GM12878 (cell line): ENCODE data around the gene FGF14. TPM values are rescaled to one million over a fixed set of nuclear protein-coding genes. Genes with fewer than 3 reads are reported as not detected.

Experiments
- ATAC-seq: fragments of 200-7000 bp; cut with Tn5 transposase; 3 replicates; pipeline ENCODE4 v1.9.1; 2020; ENCODE audit warnings: mild to moderate bottlenecking, moderate library complexity
- BruUV-seq: library from RNA; stranded (reverse); fragments of 400-500 nt; replicated peaks from 2 replicates; lab custom pipeline; 2021; lab: Mats Ljungman, UMichigan
- CTCF ChIA-PET: fragments of 300-600 bp; sonication (Branson Sonifier 250); formaldehyde crosslinking; extraction: SDS; loops from one replicate; lab custom pipeline; 2021; ENCODE audit warnings: inconsistent platforms; lab: Yijun Ruan, JAX
- POLR2A ChIA-PET: fragments of 350-600 bp; formaldehyde crosslinking; extraction: SDS; loops from one replicate; lab custom pipeline; 2021; ENCODE audit warnings: inconsistent platforms; lab: Charles Lee
- RAD21 ChIA-PET: fragments of 300-600 bp; sonication (Branson Sonifier 250); formaldehyde crosslinking; loops from one replicate; lab custom pipeline; 2023; ENCODE audit warnings: antibody characterized with exemption; ENCODE audit not compliant: unreplicated experiment; lab: Charles Lee
- SMC1A ChIA-PET: fragments of 300-600 bp; sonication (Branson Sonifier 250); formaldehyde crosslinking; loops from one replicate; lab custom pipeline; 2023; ENCODE audit not compliant: unreplicated experiment, uncharacterized antibody; lab: Charles Lee
- DNase-seq: peaks from one replicate; pipeline ENCODE4 v3.0.0-alpha.2; 2011; ENCODE audit warnings: low read depth, low spot score
- FAIRE-seq: peaks from 3 replicates; lab custom pipeline; 2011; peaks lifted over from hg19 to GRCh38; lab: Jason Lieb, UNC
- H2AFZ ChIP-seq: 2 replicates; pipeline ENCODE4 v1.6.0; 2011; ENCODE audit warnings: low read depth, low read length, control low read depth; ENCODE audit not compliant: control insufficient read depth
- H3K27ac ChIP-seq: 2 replicates; pipeline ENCODE4 v1.5.1; 2011; ENCODE audit warnings: control low read depth; ENCODE audit not compliant: control insufficient read depth, insufficient read depth
- H3K27me3 ChIP-seq, 2 experiments: replicated peaks in 1 of 2; 2 replicates each; pipeline versions ENCODE4 v1.6.0 to v1.6.1; 2011; ENCODE audit warnings: low read length in 1 of 2; ENCODE audit not compliant: control insufficient read depth in 2 of 2, insufficient read depth in 2 of 2
- H3K36me3 ChIP-seq, 2 experiments: 2 replicates each; pipeline ENCODE4 v1.5.1; 2011; ENCODE audit warnings: low read length in 1 of 2; ENCODE audit not compliant: control insufficient read depth in 2 of 2, insufficient read depth in 2 of 2
- H3K4me1 ChIP-seq: 2 replicates; pipeline ENCODE4 v1.6.1; 2011; ENCODE audit warnings: mild to moderate bottlenecking, low read length, moderate library complexity, mixed read lengths; ENCODE audit not compliant: control insufficient read depth, insufficient read depth
- H3K4me2 ChIP-seq: 2 replicates; pipeline ENCODE4 v1.6.0; 2011; ENCODE audit warnings: control low read depth; ENCODE audit not compliant: control insufficient read depth, insufficient read depth
- H3K4me3 ChIP-seq: fragments of 200-600 bp; sonication (generic); 2 replicates; pipeline ENCODE4 v1.5.1; 2016
- H3K79me2 ChIP-seq: 2 replicates; pipeline ENCODE4 v1.6.0; 2011; ENCODE audit warnings: low read length; ENCODE audit not compliant: control insufficient read depth, insufficient read depth
- H3K9ac ChIP-seq: 2 replicates; pipeline ENCODE4 v1.8.0; 2011; ENCODE audit warnings: low read length, control low read depth, mixed read lengths; ENCODE audit not compliant: control insufficient read depth, insufficient read depth
- H3K9me3 ChIP-seq: replicated peaks from 3 replicates; pipeline ENCODE4 v1.5.1; 2011; ENCODE audit warnings: mild to moderate bottlenecking, low read length; ENCODE audit not compliant: control insufficient read depth, insufficient read depth
- H4K20me1 ChIP-seq: 2 replicates; pipeline ENCODE4 v1.6.0; 2011; ENCODE audit not compliant: control insufficient read depth, insufficient read depth
- BACH1 ChIP-seq: fragments of 450-650 bp; IDR thresholded peaks from 2 replicates; pipeline ENCODE4 v1.6.1; 2017; ENCODE audit warnings: mild to moderate bottlenecking, borderline replicate concordance
- BHLHE40 ChIP-seq, 2 experiments: fragments of 450-650 bp in 1 of 2; IDR thresholded peaks; 2 replicates each; pipeline ENCODE4 v1.6.1; 2011 to 2017; ENCODE audit warnings: low read depth in 2 of 2, borderline replicate concordance in 1 of 2, improper control_type of control experiment in 1 of 2, low read length in 1 of 2, mild to moderate bottlenecking in 1 of 2
- CBX3 ChIP-seq: fragments of 200-600 bp; sonication (generic); IDR thresholded peaks from 2 replicates; pipeline ENCODE4 v1.6.1; 2016; ENCODE audit warnings: low read depth, borderline replicate concordance
- CBX5 ChIP-seq: sonication (generic); IDR thresholded peaks from 2 replicates; pipeline ENCODE4 v1.6.1; 2016; ENCODE audit warnings: low read depth, moderate library complexity, mild to moderate bottlenecking, inconsistent platforms
- DPF2 ChIP-seq: fragments of 450-650 bp; IDR thresholded peaks from 2 replicates; pipeline ENCODE4 v1.6.1; 2017; ENCODE audit warnings: mild to moderate bottlenecking
- EED ChIP-seq: sonication (generic); IDR thresholded peaks from 2 replicates; pipeline ENCODE4 v1.6.1; 2016; ENCODE audit warnings: antibody characterized with exemption, low read depth
- HDGF ChIP-seq: fragments of 450-650 bp; IDR thresholded peaks from 2 replicates; pipeline ENCODE4 v1.6.1; 2016; ENCODE audit warnings: antibody characterized with exemption
- KAT2A ChIP-seq: conservative IDR thresholded peaks from 2 replicates; pipeline ENCODE4 v1.6.1; 2011; ENCODE audit warnings: low read depth, low read length; ENCODE audit not compliant: control insufficient read depth
- KLF5 ChIP-seq: fragments of 450-650 bp; IDR thresholded peaks from 2 replicates; pipeline ENCODE4 v1.6.1; 2014; ENCODE audit warnings: mild to moderate bottlenecking; ENCODE audit not compliant: partially characterized antibody
- LARP7 ChIP-seq: fragments of 450-650 bp; IDR thresholded peaks from 2 replicates; pipeline ENCODE4 v1.6.1; 2017; ENCODE audit warnings: mild to moderate bottlenecking
- MXI1 ChIP-seq: fragments of 150-350 bp; IDR thresholded peaks from 2 replicates; pipeline ENCODE4 v1.6.1; 2011; ENCODE audit warnings: low read depth, mild to moderate bottlenecking, inconsistent platforms, low read length, improper control_type of control experiment
- NKRF ChIP-seq: fragments of 450-650 bp; conservative IDR thresholded peaks from 2 replicates; pipeline ENCODE4 v1.6.1; 2017; ENCODE audit warnings: mild to moderate bottlenecking, moderate library complexity
- NR2C1 ChIP-seq: fragments of 450-650 bp; IDR thresholded peaks from 2 replicates; pipeline ENCODE4 v1.6.1; 2017; ENCODE audit warnings: antibody characterized with exemption, mild to moderate bottlenecking, moderate library complexity
- PAX5 ChIP-seq: IDR thresholded peaks from 2 replicates; pipeline ENCODE4 v1.6.1; 2011; ENCODE audit warnings: low read depth, low read length, borderline replicate concordance
- RELB ChIP-seq: fragments of 450-650 bp; IDR thresholded peaks from 2 replicates; pipeline ENCODE4 v1.6.1; 2017; ENCODE audit warnings: low read depth, mild to moderate bottlenecking, moderate library complexity
- RFX5 ChIP-seq: IDR thresholded peaks from 2 replicates; pipeline ENCODE4 v1.6.1; 2011; ENCODE audit warnings: low read depth, low read length, improper control_type of control experiment
- SIN3A ChIP-seq: IDR thresholded peaks from 2 replicates; pipeline ENCODE4 v1.6.1; 2012; ENCODE audit warnings: low read depth, low read length, improper control_type of control experiment
- SP1 ChIP-seq: IDR thresholded peaks from one replicate; pipeline ENCODE4 v1.6.1; 2011; ENCODE audit warnings: low read depth, low read length
- WRNIP1 ChIP-seq: IDR thresholded peaks from 2 replicates; pipeline ENCODE4 v1.6.1; 2011; ENCODE audit warnings: low read depth, low read length, improper control_type of control experiment, borderline replicate concordance
- ZBTB40 ChIP-seq: fragments of 450-650 bp; IDR thresholded peaks from 2 replicates; pipeline ENCODE4 v1.6.1; 2016; ENCODE audit warnings: mild to moderate bottlenecking, moderate library complexity, borderline replicate concordance
- WGBS: methylation state at CpG from one replicate; pipeline ENCODE4 v1.1.6; 2016; ENCODE audit warnings: low lambda C conversion rate; ENCODE audit not compliant: insufficient replicate concordance, insufficient coverage; ENCODE audit errors: missing lambda C conversion rate; 5-methylcytosine and 5-hydroxymethylcytosine counted together
- in situ Hi-C: fragments of 300-500 bp; cut with MboI; formaldehyde crosslinking; loops from 9 replicates; pipeline ENCODE4 v1.14.3; 2018; ENCODE audit warnings: mixed read lengths
- intact Hi-C: fragments of 100-400 bp; cut with micrococcal nuclease; formaldehyde crosslinking; loops from one replicate; pipeline ENCODE4 v1.14.2; 2022; ENCODE audit not compliant: unreplicated experiment
- polyA plus RNA-seq, 11 experiments: library from polyadenylated mRNA; depleted of rRNA in 4 of 11; unstranded in 6 of 11; stranded (reverse) in 5 of 11; fragments of >200 nt; fragmentation: Nextera tagmentation in 4 of 11; fragmentation: Illumina TruSeq in 1 of 11; extraction: Ambion mirVana in 4 of 11; extraction: Trizol in 1 of 11; gene quantifications; 1 replicate in 1 of 11; 2 replicates in 10 of 11; pipeline versions ENCODE4 v1.2.1 to v1.2.3, GENCODE V29; 2011 to 2016; ENCODE audit warnings: inconsistent platforms in 2 of 11, missing spikeins in 2 of 11, low read depth in 1 of 11
- total RNA-seq, 4 experiments: library from RNA; depleted of rRNA in 3 of 4; stranded (reverse); fragments of >200 nt in 3 of 4; fragmentation: Illumina TruSeq in 1 of 4; extraction: Trizol in 1 of 4; gene quantifications; 2 replicates each; pipeline versions ENCODE4 v1.2.1 to v1.2.3, GENCODE V29; 2013 to 2021

Gene FGF14
- total and polyA plus RNA-seq, 10 of the 15 experiments (the other 5 are each of a cell fraction or from before 2014, with no cell fraction given), result under 0.01 to 0.44 (median 0.04) TPM

- Histone ChIP-seq H3K4me1 (no peaks in the 10 kb centered on the region), H3K4me2 (no peak overlapping the region), H3K4me3 (no peak overlapping the region), H3K36me3 (no peaks in the 10 kb centered on the region), H3K79me2 (no peaks in the 10 kb centered on the region), H4K20me1 (no peaks in the 10 kb centered on the region), H3K9me3 (no peaks in the 10 kb centered on the region), H3K9ac (no peak overlapping the region), H3K27ac (no peak overlapping the region), H2AFZ (no peak overlapping the region), H3K27me3 (no peaks in the 10 kb centered on the region)
- in situ Hi-C loops, result no loop called here
- DNase-seq (no peak), ATAC-seq (no peak)
- SMC1A ChIA-PET, result interaction anchor here (0.8 to 1.6 kb wide), 2 partner anchors 12 to 29 kb away, joined by 4 to 5 read pairs; no protein-coding TSS in a partner anchor
- 27% methylated on average over 3 of the region's 3 CpGs for whole genome bisulfite sequencing
- no peak for TF ChIP-seq WRNIP1
- TF ChIP-seq KAT2A, result no peak
- no peak for TF ChIP-seq BACH1
- TF ChIP-seq NKRF, result no peak
- no peak for TF ChIP-seq CBX5
- TF ChIP-seq DPF2, result no peak
- no peak for TF ChIP-seq BHLHE40 (IDR thresholded peaks at IDR 0.05; ENCODE audit: borderline replicate concordance in 1 of 2, low read depth in 2 of 2, low read length in 1 of 2)
- TF ChIP-seq LARP7, result no peak
- no peak for TF ChIP-seq RELB
- no peak for TF ChIP-seq PAX5
- no peak for TF ChIP-seq RFX5
- TF ChIP-seq NR2C1, result no peak
- no peak for TF ChIP-seq SP1
- TF ChIP-seq EED, result no peak
- no peak for TF ChIP-seq HDGF
- no peak for TF ChIP-seq MXI1
- TF ChIP-seq CBX3, result no peak
- TF ChIP-seq SIN3A, result no peak
- TF ChIP-seq KLF5, result no peak
- no peak for TF ChIP-seq ZBTB40
- TF ChIP-seq, all 136 proteins: peak for 0
- ChIA-PET RAD21 (no interaction called here), POLR2A (no interaction called here), CTCF (no interaction called here)
- FAIRE-seq, result no peak
- intact Hi-C loops, result loop anchor here (10.0 kb wide), 1 partner anchor 659 kb away; no protein-coding TSS in a partner anchor
- no TSS peak for BruUV-seq
Measured at GRCh38 chr13:101795460-101795859, 606.4 kb downstream of the FGF14 start.
